Measurements from ENCODE around the gene PGGHG.
"Not testable (repeated sequence)": the region's sequence is repeated elsewhere in the genome, so short reads cannot be mapped to it uniquely, and the experiment has no call there.

Gene PGGHG

GRCh38 chr11:312092-312816 is 23.3 kb downstream of the PGGHG start:
- in situ Hi-C loops (cut with MboI; ENCODE audit: low sequenced_read_pairs, unreplicated experiment) = no loop called here
- TF ChIP-seq CTCF (IDR thresholded peaks at IDR 0.05; ENCODE audit: borderline replicate concordance, control extremely low read depth, extremely low read depth, insufficient read depth, missing control alignments) = no peak
- DNase-seq (ENCODE audit: low spot score) = no peak

DNA sequence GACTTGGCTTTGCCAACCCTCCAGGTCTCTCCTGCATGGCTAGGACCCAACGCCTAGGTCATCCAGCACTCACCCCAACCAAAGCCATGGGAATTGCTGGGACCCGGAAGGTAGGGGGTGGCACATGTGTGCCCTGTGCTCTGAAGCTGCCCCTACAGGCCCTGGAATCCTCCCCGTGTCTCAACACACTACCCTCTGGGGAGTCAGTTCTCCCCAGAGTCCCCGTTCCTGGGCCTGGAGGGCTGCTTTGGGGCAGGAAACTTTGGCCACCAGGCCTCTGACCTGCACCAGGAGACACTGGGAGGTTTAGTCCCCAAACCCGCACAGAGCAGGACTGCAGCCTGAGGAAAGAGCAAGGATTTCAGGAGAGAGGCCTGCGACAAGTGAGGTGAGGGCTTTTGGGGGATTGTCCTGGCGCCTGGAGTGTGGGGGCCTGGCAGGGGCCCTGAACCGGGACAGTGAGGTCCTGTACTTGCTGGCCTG is 24.4 kb downstream of the PGGHG start:
- no peak for DNase-seq (ENCODE audit: low spot score)

GRCh38 chr11:313787-314553 is 25.0 kb downstream of the PGGHG start, which contains the start of gene IFITM1:
TSS of gene IFITM1 (plus strand) at chr11:314040. CDS start at chr11:314171, 131 bp downstream.
- peak; percentile 86 for DNase-seq (ENCODE audit: low spot score)
- in situ Hi-C loops (cut with MboI; ENCODE audit: low sequenced_read_pairs, unreplicated experiment) = no loop called here
- TF ChIP-seq CTCF (IDR thresholded peaks at IDR 0.05; ENCODE audit: borderline replicate concordance, control extremely low read depth, extremely low read depth, insufficient read depth, missing control alignments) = no peak

More for the DNA sequence above, 24.4 kb downstream of the PGGHG start:
- in situ Hi-C loops (cut with MboI; ENCODE audit: low sequenced_read_pairs, unreplicated experiment) = no loop called here
- no peak for TF ChIP-seq CTCF (IDR thresholded peaks at IDR 0.05; ENCODE audit: borderline replicate concordance, control extremely low read depth, extremely low read depth, insufficient read depth, missing control alignments)

DNA sequence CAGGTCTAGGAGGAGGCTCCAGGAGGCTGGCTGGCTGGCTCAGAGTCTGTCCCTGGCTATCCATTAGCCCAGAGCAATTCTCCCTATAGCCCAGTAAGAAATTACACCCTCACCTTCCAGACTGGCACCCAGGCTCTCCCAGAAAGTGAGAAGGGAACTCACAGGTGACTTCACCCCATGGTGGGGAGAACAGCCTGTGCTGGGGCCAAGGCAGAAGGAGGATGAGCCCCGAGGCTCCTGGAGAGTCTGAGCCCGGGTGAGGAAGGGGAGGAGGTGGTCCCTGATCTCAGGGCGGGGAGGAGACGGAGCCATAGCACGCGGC is 25.6 kb downstream of the PGGHG start:
- in situ Hi-C loops (cut with MboI; ENCODE audit: low sequenced_read_pairs, unreplicated experiment) = not testable (repeated sequence)

DNA sequence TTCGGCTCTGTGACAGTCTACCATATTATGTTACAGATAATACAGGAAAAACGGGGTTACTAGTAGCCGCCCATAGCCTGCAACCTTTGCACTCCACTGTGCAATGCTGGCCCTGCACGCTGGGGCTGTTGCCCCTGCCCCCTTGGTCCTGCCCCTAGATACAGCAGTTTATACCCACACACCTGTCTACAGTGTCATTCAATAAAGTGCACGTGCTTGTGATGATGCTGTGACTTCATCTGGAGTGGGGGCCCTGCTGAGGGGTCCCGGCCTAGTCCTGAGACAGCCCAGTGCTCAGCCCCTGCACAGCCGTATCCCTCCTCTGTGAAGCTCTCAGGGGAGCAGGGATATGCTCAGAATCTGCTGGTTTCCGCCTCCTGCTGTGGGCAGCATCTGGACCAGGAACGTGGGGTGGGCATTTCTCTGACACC is 26.1 kb downstream of the PGGHG start:
- TF ChIP-seq CTCF (IDR thresholded peaks at IDR 0.05; ENCODE audit: borderline replicate concordance, control extremely low read depth, extremely low read depth, insufficient read depth, missing control alignments) = no peak
- DNase-seq (ENCODE audit: low spot score) = no peak
- in situ Hi-C loops (cut with MboI; ENCODE audit: low sequenced_read_pairs, unreplicated experiment) = no loop called here

More for the DNA sequence above, 25.6 kb downstream of the PGGHG start:
- not testable (repeated sequence) for DNase-seq (ENCODE audit: low spot score)

DNA sequence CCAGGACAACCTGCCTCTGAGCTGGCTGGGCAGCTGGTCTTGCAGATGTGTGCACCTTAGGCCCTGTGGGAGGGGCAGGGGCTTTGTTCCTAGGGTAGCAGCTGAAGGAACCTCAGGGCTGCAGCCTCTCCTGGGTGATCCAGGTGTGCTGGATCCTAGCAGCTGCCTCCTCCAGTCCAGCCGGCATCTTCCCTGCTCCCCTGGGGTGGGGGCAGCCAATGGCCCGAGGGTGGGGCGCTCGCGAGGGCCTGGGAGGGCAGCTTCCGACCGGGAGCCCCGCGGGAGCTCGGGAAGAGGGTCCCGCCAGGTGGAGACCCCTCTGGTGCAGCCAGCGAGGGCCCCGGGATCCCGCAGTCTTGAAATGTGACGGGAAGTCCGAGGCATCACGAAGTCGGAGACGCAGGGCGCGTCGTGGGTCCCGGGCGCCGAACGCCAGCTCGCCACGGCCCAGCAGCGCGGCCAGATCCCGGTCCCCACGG is 26.6 kb downstream of the PGGHG start:
- DNase-seq (ENCODE audit: low spot score) = no peak
- TF ChIP-seq CTCF (IDR thresholded peaks at IDR 0.05; ENCODE audit: borderline replicate concordance, control extremely low read depth, extremely low read depth, insufficient read depth, missing control alignments) = no peak
- in situ Hi-C loops (cut with MboI; ENCODE audit: low sequenced_read_pairs, unreplicated experiment) = no loop called here

All from GM13976 (cell line).